ENCODE results near the gene ZNF574. TPM values are rescaled to one million over a fixed set of nuclear protein-coding genes. Genes with fewer than 3 reads are reported as not detected.

The ZNF574 gene
- polyA plus RNA-seq, 2 donors = 6.5 to 8.9 TPM

DNA sequence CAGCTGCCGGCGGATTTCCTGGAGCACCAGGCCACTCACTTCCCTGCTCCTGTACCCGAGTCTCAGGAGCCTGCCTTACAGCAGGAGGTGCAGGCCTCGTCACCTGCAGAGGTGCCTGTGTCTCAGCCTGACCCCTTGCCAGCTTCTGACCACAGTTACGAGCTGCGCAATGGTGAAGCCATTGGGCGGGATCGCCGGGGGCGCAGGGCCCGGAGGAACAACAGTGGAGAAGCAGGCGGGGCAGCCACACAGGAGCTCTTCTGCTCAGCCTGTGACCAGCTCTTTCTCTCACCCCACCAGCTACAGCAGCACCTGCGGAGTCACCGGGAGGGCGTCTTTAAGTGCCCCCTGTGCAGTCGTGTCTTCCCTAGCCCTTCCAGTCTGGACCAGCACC is 3.3 kb downstream of the ZNF574 start:
- no peaks in the 10 kb centered on the region for H3K27me3 ChIP-seq (ENCODE audit: control insufficient read depth in 1 of 2, insufficient read depth in 2 of 2, low read length in 2 of 2)
- H3K27ac ChIP-seq (ENCODE audit: low read depth in 2 of 2, low read length in 1 of 2) = no peak overlapping the region
- H3K36me3 ChIP-seq (ENCODE audit: control insufficient read depth in 2 of 2, insufficient read depth in 2 of 2, low read length in 1 of 2) = peaks cover 7 to 32% of the 10 kb centered on the region in 2 donors
- H3K4me3 ChIP-seq (ENCODE audit: low read depth in 1 of 2, low read length in 2 of 2) = no peak overlapping the region
- peaks cover 0 to 8% of the 10 kb centered on the region in 2 donors for H3K4me1 ChIP-seq (ENCODE audit: control insufficient read depth in 2 of 2, insufficient read depth in 2 of 2, low read length in 1 of 2)
- WGBS, 2 donors = 83 to 86% methylated on average over 16 of the region's 16 CpGs
- no peaks in the 10 kb centered on the region for H3K9me3 ChIP-seq (ENCODE audit: control insufficient read depth in 2 of 2, insufficient read depth in 1 of 2, low read depth in 1 of 2, low read length in 1 of 2)

GRCh38 chr19:42079886-42080763 is 4.2 kb downstream of the ZNF574 start:
- Histone ChIP-seq H3K36me3 (ENCODE audit: control insufficient read depth in 2 of 2, insufficient read depth in 2 of 2, low read length in 1 of 2) (peaks cover 7 to 32% of the 10 kb centered on the region in 2 donors), H3K4me3 (ENCODE audit: low read depth in 1 of 2, low read length in 2 of 2) (no peak overlapping the region), H3K27me3 (ENCODE audit: control insufficient read depth in 1 of 2, insufficient read depth in 2 of 2, low read length in 2 of 2) (no peaks in the 10 kb centered on the region), H3K9me3 (ENCODE audit: control insufficient read depth in 2 of 2, insufficient read depth in 1 of 2, low read depth in 1 of 2, low read length in 1 of 2) (no peaks in the 10 kb centered on the region), H3K4me1 (ENCODE audit: control insufficient read depth in 2 of 2, insufficient read depth in 2 of 2, low read length in 1 of 2) (peaks cover 0 to 4% of the 10 kb centered on the region in 2 donors), H3K27ac (ENCODE audit: low read depth in 2 of 2, low read length in 1 of 2) (no peak overlapping the region)
- 92 to 93% methylated on average over 40 to 44 of the region's 44 CpGs for WGBS, 2 donors

- H3K27me3 ChIP-seq (ENCODE audit: control insufficient read depth in 1 of 2, insufficient read depth in 2 of 2, low read length in 2 of 2) = no peaks in the 10 kb centered on the region
- no peak overlapping the region for H3K4me3 ChIP-seq (ENCODE audit: low read depth in 1 of 2, low read length in 2 of 2)
- 92 to 93% methylated on average over 28 of the region's 28 CpGs for WGBS, 2 donors
- H3K4me1 ChIP-seq (ENCODE audit: control insufficient read depth in 2 of 2, insufficient read depth in 2 of 2, low read length in 1 of 2) = peaks cover 0 to 4% of the 10 kb centered on the region in 2 donors
- no peaks in the 10 kb centered on the region for H3K9me3 ChIP-seq (ENCODE audit: control insufficient read depth in 2 of 2, insufficient read depth in 1 of 2, low read depth in 1 of 2, low read length in 1 of 2)
- H3K36me3 ChIP-seq (ENCODE audit: control insufficient read depth in 2 of 2, insufficient read depth in 2 of 2, low read length in 1 of 2) = peaks cover 7 to 32% of the 10 kb centered on the region in 2 donors
- H3K27ac ChIP-seq (ENCODE audit: low read depth in 2 of 2, low read length in 1 of 2) = no peak overlapping the region
Measured at GRCh38 chr19:42080764-42081375, 4.9 kb downstream of the ZNF574 start.

GRCh38 chr19:42081584-42082203 is 5.7 kb downstream of the ZNF574 start:
- Histone ChIP-seq H3K9me3 (ENCODE audit: control insufficient read depth in 2 of 2, insufficient read depth in 1 of 2, low read depth in 1 of 2, low read length in 1 of 2) (no peaks in the 10 kb centered on the region), H3K27me3 (ENCODE audit: control insufficient read depth in 1 of 2, insufficient read depth in 2 of 2, low read length in 2 of 2) (no peaks in the 10 kb centered on the region), H3K36me3 (ENCODE audit: control insufficient read depth in 2 of 2, insufficient read depth in 2 of 2, low read length in 1 of 2) (peaks cover 7 to 32% of the 10 kb centered on the region in 2 donors), H3K27ac (ENCODE audit: low read depth in 2 of 2, low read length in 1 of 2) (no peak overlapping the region), H3K4me3 (ENCODE audit: low read depth in 1 of 2, low read length in 2 of 2) (no peak overlapping the region), H3K4me1 (ENCODE audit: control insufficient read depth in 2 of 2, insufficient read depth in 2 of 2, low read length in 1 of 2) (peaks cover 0 to 4% of the 10 kb centered on the region in 2 donors)
- WGBS, 2 donors = 63 to 73% methylated on average over 2 of the region's 2 CpGs

GRCh38 chr19:42083537-42083936 is 7.6 kb downstream of the ZNF574 start:
- WGBS, 2 donors = 96 to 97% methylated on average over 5 of the region's 5 CpGs
- peaks cover 0 to 2% of the 10 kb centered on the region in 2 donors for H3K4me1 ChIP-seq (ENCODE audit: control insufficient read depth in 2 of 2, insufficient read depth in 2 of 2, low read length in 1 of 2)
- no peak overlapping the region for H3K27ac ChIP-seq (ENCODE audit: low read depth in 2 of 2, low read length in 1 of 2)
- peaks cover 7 to 32% of the 10 kb centered on the region in 2 donors for H3K36me3 ChIP-seq (ENCODE audit: control insufficient read depth in 2 of 2, insufficient read depth in 2 of 2, low read length in 1 of 2)
- H3K9me3 ChIP-seq (ENCODE audit: control insufficient read depth in 2 of 2, insufficient read depth in 1 of 2, low read depth in 1 of 2, low read length in 1 of 2) = no peaks in the 10 kb centered on the region
- no peaks in the 10 kb centered on the region for H3K27me3 ChIP-seq (ENCODE audit: control insufficient read depth in 1 of 2, insufficient read depth in 2 of 2, low read length in 2 of 2)
- no peak overlapping the region for H3K4me3 ChIP-seq (ENCODE audit: low read depth in 1 of 2, low read length in 2 of 2)

- Histone ChIP-seq H3K36me3 (ENCODE audit: control insufficient read depth in 2 of 2, insufficient read depth in 2 of 2, low read length in 1 of 2) (peaks cover 0 to 4% of the 10 kb centered on the region in 2 donors), H3K9me3 (ENCODE audit: control insufficient read depth in 2 of 2, insufficient read depth in 1 of 2, low read depth in 1 of 2, low read length in 1 of 2) (peaks cover 0 to 2% of the 10 kb centered on the region in 2 donors), H3K27ac (ENCODE audit: low read depth in 2 of 2, low read length in 1 of 2) (no peak overlapping the region), H3K27me3 (ENCODE audit: control insufficient read depth in 1 of 2, insufficient read depth in 2 of 2, low read length in 2 of 2) (no peaks in the 10 kb centered on the region), H3K4me3 (ENCODE audit: low read depth in 1 of 2, low read length in 2 of 2) (no peak overlapping the region), H3K4me1 (ENCODE audit: control insufficient read depth in 2 of 2, insufficient read depth in 2 of 2, low read length in 1 of 2) (peaks cover 2% of the 10 kb centered on the region in 2 donors)
- WGBS, 2 donors = 82 to 87% methylated on average over 9 of the region's 9 CpGs
Measured at GRCh38 chr19:42086188-42086736, 10.3 kb downstream of the ZNF574 start.

DNA sequence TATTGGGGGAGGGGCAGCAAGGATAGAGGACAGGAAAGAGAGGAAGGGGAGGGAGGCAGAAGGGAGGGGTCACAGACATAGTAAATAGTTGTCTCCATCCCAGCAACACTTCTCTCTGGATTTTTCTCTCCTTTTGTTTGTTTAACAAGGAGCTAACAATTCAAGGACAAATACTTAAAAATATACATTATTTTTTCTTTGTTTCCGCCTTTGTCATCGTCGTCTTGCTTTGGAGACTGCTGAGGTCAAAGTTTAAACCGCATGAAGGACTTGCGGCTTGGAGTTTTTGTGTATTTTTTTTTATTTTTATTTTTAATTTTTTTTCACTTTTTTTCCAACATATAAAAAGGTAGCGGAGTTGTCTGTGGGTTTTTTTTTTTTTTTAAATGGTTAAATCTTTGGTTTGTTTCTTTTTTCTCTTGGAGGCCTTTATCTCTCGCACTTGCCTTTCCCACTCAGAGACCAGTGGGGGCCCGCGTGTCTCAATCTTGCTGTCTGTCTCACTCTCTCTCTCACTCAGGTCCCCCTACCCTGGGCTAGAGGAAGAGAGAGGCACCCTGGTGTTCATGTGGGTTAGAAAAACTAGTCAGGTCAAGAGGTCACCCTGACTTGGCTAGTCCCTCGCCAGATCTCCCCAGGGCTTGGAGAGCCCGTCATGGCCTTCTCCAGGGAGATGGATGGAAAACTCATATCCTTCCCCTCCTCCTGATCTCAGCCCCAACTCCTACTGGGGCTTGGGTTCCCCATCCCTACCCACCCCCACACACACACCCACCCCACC is 11.0 kb downstream of the ZNF574 start:
- Histone ChIP-seq H3K4me3 (ENCODE audit: low read depth in 1 of 2, low read length in 2 of 2) (no peak overlapping the region), H3K4me1 (ENCODE audit: control insufficient read depth in 2 of 2, insufficient read depth in 2 of 2, low read length in 1 of 2) (peaks cover 3 to 8% of the 10 kb centered on the region in 2 donors), H3K36me3 (ENCODE audit: control insufficient read depth in 2 of 2, insufficient read depth in 2 of 2, low read length in 1 of 2) (no peaks in the 10 kb centered on the region), H3K27ac (ENCODE audit: low read depth in 2 of 2, low read length in 1 of 2) (no peak overlapping the region), H3K9me3 (ENCODE audit: control insufficient read depth in 2 of 2, insufficient read depth in 1 of 2, low read depth in 1 of 2, low read length in 1 of 2) (peaks cover 0 to 2% of the 10 kb centered on the region in 2 donors), H3K27me3 (ENCODE audit: control insufficient read depth in 1 of 2, insufficient read depth in 2 of 2, low read length in 2 of 2) (no peaks in the 10 kb centered on the region)
- 78 to 81% methylated on average over 11 of the region's 11 CpGs for WGBS, 2 donors

- Histone ChIP-seq H3K4me1 (ENCODE audit: control insufficient read depth in 2 of 2, insufficient read depth in 2 of 2, low read length in 1 of 2) (peaks cover 5 to 15% of the 10 kb centered on the region in 2 donors), H3K4me3 (ENCODE audit: low read depth in 1 of 2, low read length in 2 of 2) (no peak overlapping the region), H3K36me3 (ENCODE audit: control insufficient read depth in 2 of 2, insufficient read depth in 2 of 2, low read length in 1 of 2) (no peaks in the 10 kb centered on the region), H3K9me3 (ENCODE audit: control insufficient read depth in 2 of 2, insufficient read depth in 1 of 2, low read depth in 1 of 2, low read length in 1 of 2) (peaks cover 0 to 2% of the 10 kb centered on the region in 2 donors), H3K27ac (ENCODE audit: low read depth in 2 of 2, low read length in 1 of 2) (peak overlapping the region; percentile 45 to 58), H3K27me3 (ENCODE audit: control insufficient read depth in 1 of 2, insufficient read depth in 2 of 2, low read length in 2 of 2) (no peaks in the 10 kb centered on the region)
- WGBS, 2 donors = 63 to 67% methylated on average over 18 of the region's 18 CpGs
Measured at GRCh38 chr19:42088471-42089190, 12.7 kb downstream of the ZNF574 start.
